HCT116 (cell line): ENCODE data around the gene SWAP70. TPM values are rescaled to one million over a fixed set of nuclear protein-coding genes. Genes with fewer than 3 reads are reported as not detected.

Source experiments
- ATAC-seq: fragments of 200-7000 bp; cut with Tn5 transposase; 2 replicates; pipeline ENCODE4 v1.9.1; 2020; ENCODE audit warnings: mild to moderate bottlenecking, moderate library complexity
- BruUV-seq: library from RNA; stranded (reverse); fragments of 400-500 nt; replicated peaks from 2 replicates; lab custom pipeline; 2021; lab: Mats Ljungman, UMichigan
- CTCF ChIA-PET: fragments of 300-600 bp; sonication (Branson Sonifier 250); formaldehyde crosslinking; loops from one replicate; lab custom pipeline; 2021; ENCODE audit warnings: antibody characterized with exemption; lab: Charles Lee
- POLR2A ChIA-PET: fragments of 300-600, 350-600 bp; sonication (Branson Sonifier 250); formaldehyde crosslinking; loops from one replicate; lab custom pipeline; 2021; ENCODE audit warnings: antibody characterized with exemption; lab: Charles Lee
- RAD21 ChIA-PET, 2 experiments: fragments of 300-600 bp; sonication (Branson Sonifier 250); formaldehyde crosslinking; loops; one replicate each; lab custom pipeline; 2023; ENCODE audit warnings: low total read pairs in 2 of 2; ENCODE audit not compliant: uncharacterized antibody in 2 of 2, unreplicated experiment in 2 of 2, low non-redundant PET in 1 of 2; lab: Charles Lee
- DNase-seq: peaks from one replicate; pipeline ENCODE4 v3.0.0-alpha.2; 2010; ENCODE audit warnings: low read depth, low spot score
- H2AFZ ChIP-seq: fragments of 200-600 bp; shearing (Covaris generic), sonication (generic); 2 replicates; pipeline ENCODE4 v1.6.1; 2017; ENCODE audit warnings: low read depth, mixed run types, mixed read lengths, antibody characterized with exemption, low read length; ENCODE audit not compliant: poor library complexity, severe bottlenecking
- H3K27ac ChIP-seq: 2 replicates; pipeline ENCODE4 v1.5.1; 2012; ENCODE audit warnings: low read depth, low read length
- H3K27me3 ChIP-seq: fragments of 200-600 bp; sonication (generic); 2 replicates; pipeline ENCODE4 v1.6.1; 2016; ENCODE audit warnings: mixed run types, low read length, mixed read lengths; ENCODE audit not compliant: insufficient read depth
- H3K36me3 ChIP-seq, 2 experiments: fragments of 200-500 bp in 1 of 2; fragments of 200-600 bp in 1 of 2; sonication (Bioruptor generic) in 1 of 2; sonication (generic) in 1 of 2; 2 replicates each; pipeline versions ENCODE4 v1.5.1 to v1.6.1; 2014 to 2016; ENCODE audit warnings: low read length in 2 of 2, inconsistent platforms in 1 of 2, mixed read lengths in 1 of 2, mixed run types in 1 of 2; ENCODE audit not compliant: insufficient read depth in 2 of 2, control insufficient read depth in 1 of 2
- H3K4me1 ChIP-seq, 2 experiments: fragments of 200-600 bp in 1 of 2; sonication (generic) in 1 of 2; 2 replicates each; pipeline versions ENCODE4 v1.5.1 to v1.6.1; 2012 to 2017; ENCODE audit warnings: low read length in 2 of 2, inconsistent platforms in 1 of 2, mild to moderate bottlenecking in 1 of 2, mixed read lengths in 1 of 2, mixed run types in 1 of 2, moderate library complexity in 1 of 2; ENCODE audit not compliant: insufficient read depth in 2 of 2, control insufficient read depth in 1 of 2
- H3K4me2 ChIP-seq: fragments of 200-600 bp; sonication (generic); 2 replicates; pipeline ENCODE4 v1.6.1; 2017; ENCODE audit warnings: mixed run types, low read length, mixed read lengths
- H3K4me3 ChIP-seq, 2 experiments: fragments of 200-600 bp in 1 of 2; sonication (generic) in 1 of 2; replicated peaks in 1 of 2; 2 replicates each; pipeline ENCODE4 v1.5.1; 2011 to 2016; ENCODE audit warnings: low read length in 2 of 2, control low read depth in 1 of 2, low read depth in 1 of 2, mild to moderate bottlenecking in 1 of 2, mixed read lengths in 1 of 2, mixed run types in 1 of 2
- H3K79me2 ChIP-seq: fragments of 200-600 bp; sonication (generic); 2 replicates; pipeline ENCODE4 v1.6.1; 2017; ENCODE audit warnings: mild to moderate bottlenecking, mixed run types, low read length, moderate library complexity, mixed read lengths; ENCODE audit not compliant: insufficient read depth
- H3K9ac ChIP-seq: fragments of 200-600 bp; sonication (generic); 2 replicates; pipeline ENCODE4 v1.6.1; 2016; ENCODE audit warnings: low read length, mixed read lengths
- H3K9me2 ChIP-seq: fragments of 200-600 bp; sonication (generic), shearing (Covaris generic); 2 replicates; pipeline ENCODE4 v1.6.1; 2017; ENCODE audit warnings: mixed run types, mild to moderate bottlenecking, moderate library complexity; ENCODE audit not compliant: insufficient read depth
- H3K9me3 ChIP-seq, 2 experiments: fragments of 200-500 bp in 1 of 2; fragments of 200-600 bp in 1 of 2; sonication (Bioruptor generic) in 1 of 2; sonication (generic) in 1 of 2; 2 replicates each; pipeline ENCODE4 v1.6.1; 2014 to 2017; ENCODE audit warnings: low read length in 2 of 2, mixed read lengths in 2 of 2, inconsistent platforms in 1 of 2, low read depth in 1 of 2, mild to moderate bottlenecking in 1 of 2, mixed run types in 1 of 2, moderate library complexity in 1 of 2; ENCODE audit not compliant: control insufficient read depth in 1 of 2, insufficient read depth in 1 of 2
- H4K20me1 ChIP-seq: fragments of 200-600 bp; sonication (generic), shearing (Covaris generic); 2 replicates; pipeline ENCODE4 v1.6.1; 2017; ENCODE audit warnings: mixed run types, mild to moderate bottlenecking, moderate library complexity; ENCODE audit not compliant: insufficient read depth
- CEBPB ChIP-seq: IDR thresholded peaks from 2 replicates; pipeline ENCODE4 v1.6.1; 2012; ENCODE audit warnings: low read depth
- EGR1 ChIP-seq: IDR thresholded peaks from 2 replicates; pipeline ENCODE4 v1.6.1; 2012; ENCODE audit warnings: low read depth
- EZH2 ChIP-seq: fragments of 200-600 bp; sonication (generic); IDR thresholded peaks from 2 replicates; pipeline ENCODE4 v1.6.1; 2017; ENCODE audit warnings: antibody characterized with exemption, mixed run types
- EZH2phosphoT487 ChIP-seq: fragments of 200-600 bp; IDR thresholded peaks from 2 replicates; pipeline ENCODE4 v1.6.1; 2018; ENCODE audit warnings: antibody characterized with exemption, borderline replicate concordance
- JUND ChIP-seq: IDR thresholded peaks from 2 replicates; pipeline ENCODE4 v1.6.1; 2012
- POLR2A ChIP-seq: IDR thresholded peaks from 2 replicates; pipeline ENCODE4 v1.7.0; 2011; ENCODE audit warnings: borderline replicate concordance; ENCODE audit not compliant: insufficient read depth, insufficient read length; ENCODE audit errors: extremely low read depth
- POLR2AphosphoS5 ChIP-seq: IDR thresholded peaks from 2 replicates; pipeline ENCODE4 v1.6.1; 2011; ENCODE audit warnings: mild to moderate bottlenecking, low read depth, low read length, moderate library complexity
- SP1 ChIP-seq: IDR thresholded peaks from 2 replicates; pipeline ENCODE4 v1.6.1; 2012; ENCODE audit warnings: low read depth
- YY1 ChIP-seq: IDR thresholded peaks from 2 replicates; pipeline ENCODE4 v1.6.1; 2011; ENCODE audit warnings: low read length, low read depth, moderate library complexity, mild to moderate bottlenecking; ENCODE audit not compliant: insufficient replicate concordance; ENCODE audit errors: extremely low read depth
- ZNF274 ChIP-seq: fragments of 200-500 bp; sonication (Bioruptor generic); IDR thresholded peaks from 2 replicates; pipeline ENCODE4 v1.6.1; 2014; ENCODE audit warnings: mild to moderate bottlenecking, low read depth, low read length, inconsistent platforms
- intact Hi-C: fragments of 100-400 bp; cut with micrococcal nuclease; formaldehyde crosslinking; loops from 2 replicates; pipeline ENCODE4 v1.10.0; 2022
- total RNA-seq: library from RNA; stranded (reverse); gene quantifications from one replicate; pipeline ENCODE4 v1.2.1, GENCODE V29; 2021; ENCODE audit not compliant: unreplicated experiment
- TF ChIP-seq, protein P1 (sequence below): IDR thresholded peaks from 2 replicates; pipeline ENCODE4 v1.6.1; 2012; ENCODE audit warnings: low read depth
- TF ChIP-seq, protein P2 (sequence below): IDR thresholded peaks from 2 replicates; pipeline ENCODE4 v1.6.1; 2012
- TF ChIP-seq, protein P3 (sequence below): IDR thresholded peaks from 2 replicates; pipeline ENCODE4 v1.6.1; 2012

Gene SWAP70
- total RNA-seq, 1 experiment from 2014 or later, result 20.6 TPM

GRCh38 chr11:9789910-9790309, 126.0 kb downstream of the SWAP70 start:
- H3K4me3 ChIP-seq, result no peak overlapping the region
- H3K79me2 ChIP-seq, result no peaks in the 10 kb centered on the region
- H3K36me3 ChIP-seq, result peaks cover 0 to 3% of the 10 kb centered on the region in 2 experiments; a peak in 1 of 4 replicates
- no peak overlapping the region for H3K4me2 ChIP-seq
- CTCF ChIA-PET, result no interaction called here
- RAD21 ChIA-PET, result no interaction called here
- POLR2A ChIA-PET, result no interaction called here
- H3K27me3 ChIP-seq, result no peaks in the 10 kb centered on the region
- ATAC-seq (no peak), DNase-seq (no peak)
- no peaks in the 10 kb centered on the region for H3K4me1 ChIP-seq
- no peak overlapping the region for H2AFZ ChIP-seq
- TF ChIP-seq POLR2AphosphoS5 (no peak), POLR2A (no peak), YY1 (no peak), JUND (no peak), CEBPB (no peak), ZNF274 (no peak), EZH2phosphoT487 (no peak), EZH2 (no peak), SP1 (no peak), EGR1 (no peak)
- TF ChIP-seq, protein P1, sequence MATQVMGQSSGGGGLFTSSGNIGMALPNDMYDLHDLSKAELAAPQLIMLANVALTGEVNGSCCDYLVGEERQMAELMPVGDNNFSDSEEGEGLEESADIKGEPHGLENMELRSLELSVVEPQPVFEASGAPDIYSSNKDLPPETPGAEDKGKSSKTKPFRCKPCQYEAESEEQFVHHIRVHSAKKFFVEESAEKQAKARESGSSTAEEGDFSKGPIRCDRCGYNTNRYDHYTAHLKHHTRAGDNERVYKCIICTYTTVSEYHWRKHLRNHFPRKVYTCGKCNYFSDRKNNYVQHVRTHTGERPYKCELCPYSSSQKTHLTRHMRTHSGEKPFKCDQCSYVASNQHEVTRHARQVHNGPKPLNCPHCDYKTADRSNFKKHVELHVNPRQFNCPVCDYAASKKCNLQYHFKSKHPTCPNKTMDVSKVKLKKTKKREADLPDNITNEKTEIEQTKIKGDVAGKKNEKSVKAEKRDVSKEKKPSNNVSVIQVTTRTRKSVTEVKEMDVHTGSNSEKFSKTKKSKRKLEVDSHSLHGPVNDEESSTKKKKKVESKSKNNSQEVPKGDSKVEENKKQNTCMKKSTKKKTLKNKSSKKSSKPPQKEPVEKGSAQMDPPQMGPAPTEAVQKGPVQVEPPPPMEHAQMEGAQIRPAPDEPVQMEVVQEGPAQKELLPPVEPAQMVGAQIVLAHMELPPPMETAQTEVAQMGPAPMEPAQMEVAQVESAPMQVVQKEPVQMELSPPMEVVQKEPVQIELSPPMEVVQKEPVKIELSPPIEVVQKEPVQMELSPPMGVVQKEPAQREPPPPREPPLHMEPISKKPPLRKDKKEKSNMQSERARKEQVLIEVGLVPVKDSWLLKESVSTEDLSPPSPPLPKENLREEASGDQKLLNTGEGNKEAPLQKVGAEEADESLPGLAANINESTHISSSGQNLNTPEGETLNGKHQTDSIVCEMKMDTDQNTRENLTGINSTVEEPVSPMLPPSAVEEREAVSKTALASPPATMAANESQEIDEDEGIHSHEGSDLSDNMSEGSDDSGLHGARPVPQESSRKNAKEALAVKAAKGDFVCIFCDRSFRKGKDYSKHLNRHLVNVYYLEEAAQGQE, result no peak
- TF ChIP-seq, protein P2, sequence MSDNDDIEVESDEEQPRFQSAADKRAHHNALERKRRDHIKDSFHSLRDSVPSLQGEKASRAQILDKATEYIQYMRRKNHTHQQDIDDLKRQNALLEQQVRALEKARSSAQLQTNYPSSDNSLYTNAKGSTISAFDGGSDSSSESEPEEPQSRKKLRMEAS, result no peak
- TF ChIP-seq, protein P3, sequence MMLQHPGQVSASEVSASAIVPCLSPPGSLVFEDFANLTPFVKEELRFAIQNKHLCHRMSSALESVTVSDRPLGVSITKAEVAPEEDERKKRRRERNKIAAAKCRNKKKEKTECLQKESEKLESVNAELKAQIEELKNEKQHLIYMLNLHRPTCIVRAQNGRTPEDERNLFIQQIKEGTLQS, result no peak
- no peaks in the 10 kb centered on the region for H4K20me1 ChIP-seq
- H3K27ac ChIP-seq, result no peak overlapping the region
- no TSS peak for BruUV-seq
- no peaks in the 10 kb centered on the region for H3K9me3 ChIP-seq
- intact Hi-C loops, result no loop called here
- no peak overlapping the region for H3K9ac ChIP-seq
- H3K9me2 ChIP-seq, result no peaks in the 10 kb centered on the region
